ENCODE measurements around the gene CBX1.
A peak's percentile ranks its signal among the peaks of the same experiment; 100 is the strongest.

GRCh38 chr17:48047741-48048383 is 53.4 kb downstream of the CBX1 start, which contains the start of gene NFE2L1:
- no peak for TF ChIP-seq CBX5 (IDR thresholded peaks at IDR 0.05; ENCODE audit: low read depth)
- TF ChIP-seq BRCA1 (IDR thresholded peaks at IDR 0.05; ENCODE audit: low read depth, low read length) = peak; percentile 28; the same call in 1 of the 2 replicates
- no peak; the same call in 1 of the 2 replicates for TF ChIP-seq FOXM1 (IDR thresholded peaks at IDR 0.05; ENCODE audit: low read depth, low read length)
- no peak for TF ChIP-seq JUND (IDR thresholded peaks at IDR 0.05; ENCODE audit: low read depth, low read length)
- TF ChIP-seq MEF2B (IDR thresholded peaks at IDR 0.05; ENCODE audit: partially characterized antibody, poor library complexity, severe bottlenecking) = peak; percentile 43
- peak; percentile 51 for TF ChIP-seq SIX5 (IDR thresholded peaks at IDR 0.05; ENCODE audit: low read depth, low read length, severe bottlenecking)
- TF ChIP-seq SIN3A (IDR thresholded peaks at IDR 0.05; ENCODE audit: low read depth, low read length) = peak; percentile 35; the same call in 1 of the 2 replicates
- TF ChIP-seq, protein P1, sequence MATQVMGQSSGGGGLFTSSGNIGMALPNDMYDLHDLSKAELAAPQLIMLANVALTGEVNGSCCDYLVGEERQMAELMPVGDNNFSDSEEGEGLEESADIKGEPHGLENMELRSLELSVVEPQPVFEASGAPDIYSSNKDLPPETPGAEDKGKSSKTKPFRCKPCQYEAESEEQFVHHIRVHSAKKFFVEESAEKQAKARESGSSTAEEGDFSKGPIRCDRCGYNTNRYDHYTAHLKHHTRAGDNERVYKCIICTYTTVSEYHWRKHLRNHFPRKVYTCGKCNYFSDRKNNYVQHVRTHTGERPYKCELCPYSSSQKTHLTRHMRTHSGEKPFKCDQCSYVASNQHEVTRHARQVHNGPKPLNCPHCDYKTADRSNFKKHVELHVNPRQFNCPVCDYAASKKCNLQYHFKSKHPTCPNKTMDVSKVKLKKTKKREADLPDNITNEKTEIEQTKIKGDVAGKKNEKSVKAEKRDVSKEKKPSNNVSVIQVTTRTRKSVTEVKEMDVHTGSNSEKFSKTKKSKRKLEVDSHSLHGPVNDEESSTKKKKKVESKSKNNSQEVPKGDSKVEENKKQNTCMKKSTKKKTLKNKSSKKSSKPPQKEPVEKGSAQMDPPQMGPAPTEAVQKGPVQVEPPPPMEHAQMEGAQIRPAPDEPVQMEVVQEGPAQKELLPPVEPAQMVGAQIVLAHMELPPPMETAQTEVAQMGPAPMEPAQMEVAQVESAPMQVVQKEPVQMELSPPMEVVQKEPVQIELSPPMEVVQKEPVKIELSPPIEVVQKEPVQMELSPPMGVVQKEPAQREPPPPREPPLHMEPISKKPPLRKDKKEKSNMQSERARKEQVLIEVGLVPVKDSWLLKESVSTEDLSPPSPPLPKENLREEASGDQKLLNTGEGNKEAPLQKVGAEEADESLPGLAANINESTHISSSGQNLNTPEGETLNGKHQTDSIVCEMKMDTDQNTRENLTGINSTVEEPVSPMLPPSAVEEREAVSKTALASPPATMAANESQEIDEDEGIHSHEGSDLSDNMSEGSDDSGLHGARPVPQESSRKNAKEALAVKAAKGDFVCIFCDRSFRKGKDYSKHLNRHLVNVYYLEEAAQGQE (IDR thresholded peaks at IDR 0.05; ENCODE audit: low read depth, low read length) = no peak
- 0 out of 2 replicates have a peak, but pooled peaks have one; percentile 82 for TF ChIP-seq BACH1 (IDR thresholded peaks at IDR 0.05; ENCODE audit: borderline replicate concordance)
- TF ChIP-seq GATAD2B (conservative IDR thresholded peaks at IDR 0.05; ENCODE audit: low read depth) = peak; percentile 73
